Activated T-helper 1 cell treated with anti-CD3 and anti-CD28 coated beads, Interleukin-12 subunit alpha, Interleukin-12 subunit beta, Interleukin-2, Interleukin-4 antibody, amounts not matched to agents 30 ng/mL and 10 ng/mL and 1 ng/mL, durations not matched to agents 14 hours and 24 hours and 36 hours (primary cell): ENCODE measurements around the gene PCDHGB2. TPM values are rescaled to one million over a fixed set of nuclear protein-coding genes. Genes with fewer than 3 reads are reported as not detected.
"Not testable (repeated sequence)": the region's sequence is repeated elsewhere in the genome, so short reads cannot be mapped to it uniquely, and the experiment has no call there.

Experiments used
- DNase-seq: peaks from one replicate; pipeline ENCODE4 v3.0.0; 2021; ENCODE audit warnings: low spot score
- H3K27ac Mint-ChIP-seq: one replicate; pipeline ENCODE4 v1.8.0; 2021; ENCODE audit warnings: mild to moderate bottlenecking, mixed read lengths
- H3K27me3 Mint-ChIP-seq: one replicate; pipeline ENCODE4 v1.8.0; 2022; ENCODE audit warnings: mild to moderate bottlenecking, moderate library complexity, mixed read lengths; ENCODE audit not compliant: insufficient read depth
- H3K36me3 Mint-ChIP-seq: one replicate; pipeline ENCODE4 v1.8.0; 2021; ENCODE audit warnings: low read depth, mixed read lengths
- H3K4me1 Mint-ChIP-seq: one replicate; pipeline ENCODE4 v1.8.0; 2021; ENCODE audit warnings: low read depth, mixed read lengths
- H3K4me3 Mint-ChIP-seq: one replicate; pipeline ENCODE4 v1.8.0; 2021; ENCODE audit warnings: mild to moderate bottlenecking, moderate library complexity, mixed read lengths
- H3K9me3 Mint-ChIP-seq: one replicate; pipeline ENCODE4 v1.8.0; 2021; ENCODE audit warnings: mixed read lengths
- intact Hi-C: fragments of 100-400 bp; cut with micrococcal nuclease; formaldehyde crosslinking; loops from one replicate; pipeline ENCODE4 v1.15.1; 2024
- total RNA-seq: library from RNA; stranded (reverse); gene quantifications from 2 replicates; pipeline ENCODE4 v1.2.3, GENCODE V29; 2022

Gene PCDHGB2
- 0.47 and 0.93 TPM in 2 replicates for total RNA-seq

- Mint-ChIP-seq H3K9me3 (peaks cover 43% of the 10 kb centered on the region), H3K4me1 (peaks cover 6% of the 10 kb centered on the region), H3K4me3 (peak within 1 kb of the TSS; percentile 85), H3K27ac (peak within 1 kb of the TSS; percentile 68), H3K36me3 (peaks cover 5% of the 10 kb centered on the region), H3K27me3 (peaks cover 19% of the 10 kb centered on the region)
- DNase-seq = no peak
- intact Hi-C loops = loop anchor here (1.0 to 10.0 kb wide), 5 partner anchors 37 to 204 kb away; partner anchors contain the start of genes PCDHB15, PCDHGA11 and PCDHGB5
These were observed at the start of gene PCDHGB2 for GRCh38 chr5:141359790-141360426. Gene PCDHGB2 (plus strand): TSS chr5:141359994. CDS start chr5:141360136, 142 bp downstream.

- H3K4me3 Mint-ChIP-seq = no peak overlapping the region
- DNase-seq = no peak
- H3K27ac Mint-ChIP-seq = no peak overlapping the region
- peaks cover 7% of the 10 kb centered on the region for H3K4me1 Mint-ChIP-seq
- peaks cover 70% of the 10 kb centered on the region for H3K9me3 Mint-ChIP-seq
- H3K27me3 Mint-ChIP-seq = no peaks in the 10 kb centered on the region
- H3K36me3 Mint-ChIP-seq = peaks cover 27% of the 10 kb centered on the region
- intact Hi-C loops = no loop called here
These were observed 46.1 kb upstream of the PCDHGB2 start for GRCh38 chr5:141313711-141314110.

GRCh38 chr5:141316963-141317362 lies 42.8 kb upstream of the PCDHGB2 start:
- H3K27me3 Mint-ChIP-seq, H3K27ac Mint-ChIP-seq, DNase-seq, H3K4me3 Mint-ChIP-seq, intact Hi-C loops: not testable (repeated sequence)
- Mint-ChIP-seq H3K9me3 (peaks cover 72% of the 10 kb centered on the region), H3K4me1 (peaks cover 31% of the 10 kb centered on the region), H3K36me3 (peaks cover 52% of the 10 kb centered on the region)

GRCh38 chr5:141319202-141319601 lies 40.6 kb upstream of the PCDHGB2 start:
- no peak for DNase-seq
- Mint-ChIP-seq H3K36me3 (peaks cover 50% of the 10 kb centered on the region), H3K9me3 (peaks cover 63% of the 10 kb centered on the region), H3K4me3 (peak overlapping the region; percentile 94), H3K4me1 (peaks cover 31% of the 10 kb centered on the region), H3K27ac (no peak overlapping the region), H3K27me3 (no peaks in the 10 kb centered on the region)
- intact Hi-C loops = no loop called here

GRCh38 chr5:141319699-141320098 lies 40.1 kb upstream of the PCDHGB2 start:
- Mint-ChIP-seq H3K27me3 (no peaks in the 10 kb centered on the region), H3K27ac (peak overlapping the region; percentile 98), H3K4me3 (peak overlapping the region; percentile 94), H3K4me1 (peaks cover 31% of the 10 kb centered on the region), H3K36me3 (peaks cover 48% of the 10 kb centered on the region), H3K9me3 (peaks cover 58% of the 10 kb centered on the region)
- DNase-seq = no peak
- intact Hi-C loops = loop anchor here (1.0 to 10.0 kb wide), 6 partner anchors 61 to 1205 kb away; partner anchors contain the start of genes ANKHD1, HDAC3, PURA and RELL2

- H3K27ac Mint-ChIP-seq = peak within 1 kb of the TSS; percentile 98
- H3K36me3 Mint-ChIP-seq = peaks cover 40% of the 10 kb centered on the region
- H3K27me3 Mint-ChIP-seq = no peaks in the 10 kb centered on the region
- intact Hi-C loops = loop anchor here (1.0 to 10.0 kb wide), 6 partner anchors 62 to 1206 kb away; partner anchors contain the start of genes ANKHD1, HDAC3, PURA and RELL2
- peaks cover 31% of the 10 kb centered on the region for H3K4me1 Mint-ChIP-seq
- peak within 1 kb of the TSS; percentile 94 for H3K4me3 Mint-ChIP-seq
- H3K9me3 Mint-ChIP-seq = peaks cover 50% of the 10 kb centered on the region
- peak; percentile 91 for DNase-seq
These were observed 39.3 kb upstream of the PCDHGB2 start, which contains the start of gene TAF7 for GRCh38 chr5:141320225-141321169. Gene TAF7 (minus strand): TSS chr5:141320784. CDS start chr5:141320044, 740 bp downstream.

- Mint-ChIP-seq H3K36me3 (peaks cover 41% of the 10 kb centered on the region), H3K27ac (no peak overlapping the region), H3K27me3 (no peaks in the 10 kb centered on the region), H3K4me1 (peaks cover 42% of the 10 kb centered on the region), H3K9me3 (peaks cover 47% of the 10 kb centered on the region), H3K4me3 (peak overlapping the region; percentile 51)
- intact Hi-C loops = loop anchor here (5.0 to 10.0 kb wide), 2 partner anchors 315 to 1207 kb away; partner anchors contain the start of genes HDAC3, PURA and RELL2
- no peak for DNase-seq
These were observed 37.5 kb upstream of the PCDHGB2 start for GRCh38 chr5:141322261-141322660.

- Mint-ChIP-seq H3K4me1 (peaks cover 16% of the 10 kb centered on the region), H3K4me3 (peak overlapping the region; percentile 98), H3K9me3 (peaks cover 18% of the 10 kb centered on the region), H3K36me3 (peaks cover 10% of the 10 kb centered on the region), H3K27ac (peak overlapping the region; percentile 83), H3K27me3 (peaks cover 12% of the 10 kb centered on the region)
- peak; percentile 59 for DNase-seq
- intact Hi-C loops = loop anchor here (1.0 to 10.0 kb wide), 5 partner anchors 87 to 1211 kb away; partner anchors contain the start of genes PCDHGA10 and PURA
These were observed 33.5 kb upstream of the PCDHGB2 start for GRCh38 chr5:141326088-141326854.

GRCh38 chr5:141328231-141328630 lies 31.6 kb upstream of the PCDHGB2 start:
- intact Hi-C loops = loop anchor here (10.0 kb wide), 1 partner anchor 1213 kb away; the partner anchor contains the start of gene PURA
- no peak for DNase-seq
- peaks cover 11% of the 10 kb centered on the region for H3K4me1 Mint-ChIP-seq

GRCh38 chr5:141330299-141331080 lies 29.3 kb upstream of the PCDHGB2 start, which contains the start of gene PCDHGA1:
Gene PCDHGA1 (plus strand): TSS chr5:141330514.
- H3K4me3 Mint-ChIP-seq = peak within 1 kb of the TSS; percentile 22
- intact Hi-C loops = no loop called here
- DNase-seq = no peak

More at GRCh38 chr5:141328231-141328630, 31.6 kb upstream of the PCDHGB2 start:
- Mint-ChIP-seq H3K4me3 (no peak overlapping the region), H3K9me3 (peaks cover 14% of the 10 kb centered on the region), H3K36me3 (peaks cover 4% of the 10 kb centered on the region), H3K27me3 (peaks cover 12% of the 10 kb centered on the region), H3K27ac (no peak overlapping the region)

GRCh38 chr5:141332571-141332970 lies 27.2 kb upstream of the PCDHGB2 start:
- H3K27ac Mint-ChIP-seq, H3K4me3 Mint-ChIP-seq, H3K36me3 Mint-ChIP-seq, H3K4me1 Mint-ChIP-seq, DNase-seq, intact Hi-C loops: not testable (repeated sequence)
- Mint-ChIP-seq H3K27me3 (peaks cover 33% of the 10 kb centered on the region), H3K9me3 (peaks cover 35% of the 10 kb centered on the region)

More at GRCh38 chr5:141330299-141331080, 29.3 kb upstream of the PCDHGB2 start, which contains the start of gene PCDHGA1:
- peaks cover 25% of the 10 kb centered on the region for H3K9me3 Mint-ChIP-seq
- peaks cover 6% of the 10 kb centered on the region for H3K36me3 Mint-ChIP-seq
- peaks cover 23% of the 10 kb centered on the region for H3K27me3 Mint-ChIP-seq
- peaks cover 11% of the 10 kb centered on the region for H3K4me1 Mint-ChIP-seq
- H3K27ac Mint-ChIP-seq = no peak within 1 kb of the TSS
